Stimulated activated CD8-positive, alpha-beta memory T cell treated with anti-CD3 and anti-CD28 coated beads, Interleukin-7, amount 100 ng/mL, for 4 hours (primary cell): Measurements from ENCODE around the gene MIEF1.

ENCODE experiments used
- DNase-seq, 2 donors: peaks; one replicate each; pipeline ENCODE4 v3.0.0-alpha.2; 2020; ENCODE audit warnings: low read depth in 2 of 2

The MIEF1 gene

DNA sequence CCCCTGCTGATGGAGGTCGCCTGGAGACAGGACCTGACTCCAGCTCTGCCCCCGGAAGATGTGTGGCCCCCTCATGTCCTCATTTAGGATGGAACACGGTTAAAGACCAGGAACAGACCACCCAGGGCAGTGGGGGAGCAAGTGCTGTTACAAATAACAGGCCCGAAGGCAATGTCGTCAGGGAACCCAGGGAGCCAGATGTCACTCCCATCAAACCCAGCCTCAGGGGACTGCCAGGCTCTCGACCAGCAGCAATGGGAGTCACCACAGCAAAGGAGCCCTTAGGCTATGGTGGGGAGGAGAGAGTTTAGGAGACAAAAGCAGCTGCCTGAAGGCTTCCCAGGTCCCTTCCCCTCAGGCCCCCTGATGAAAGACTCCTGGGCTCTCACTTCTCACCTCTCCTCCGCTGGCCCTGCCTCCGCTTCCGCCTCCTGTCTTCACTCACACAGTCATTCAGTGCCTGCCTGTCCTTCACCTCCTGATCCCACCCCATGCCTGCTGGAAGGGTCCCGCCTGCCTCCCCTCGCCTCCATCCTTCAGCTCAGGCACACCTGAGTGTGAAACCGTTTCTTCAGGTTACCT is 26.1 kb downstream of the MIEF1 start:
- DNase-seq = no peak

DNA sequence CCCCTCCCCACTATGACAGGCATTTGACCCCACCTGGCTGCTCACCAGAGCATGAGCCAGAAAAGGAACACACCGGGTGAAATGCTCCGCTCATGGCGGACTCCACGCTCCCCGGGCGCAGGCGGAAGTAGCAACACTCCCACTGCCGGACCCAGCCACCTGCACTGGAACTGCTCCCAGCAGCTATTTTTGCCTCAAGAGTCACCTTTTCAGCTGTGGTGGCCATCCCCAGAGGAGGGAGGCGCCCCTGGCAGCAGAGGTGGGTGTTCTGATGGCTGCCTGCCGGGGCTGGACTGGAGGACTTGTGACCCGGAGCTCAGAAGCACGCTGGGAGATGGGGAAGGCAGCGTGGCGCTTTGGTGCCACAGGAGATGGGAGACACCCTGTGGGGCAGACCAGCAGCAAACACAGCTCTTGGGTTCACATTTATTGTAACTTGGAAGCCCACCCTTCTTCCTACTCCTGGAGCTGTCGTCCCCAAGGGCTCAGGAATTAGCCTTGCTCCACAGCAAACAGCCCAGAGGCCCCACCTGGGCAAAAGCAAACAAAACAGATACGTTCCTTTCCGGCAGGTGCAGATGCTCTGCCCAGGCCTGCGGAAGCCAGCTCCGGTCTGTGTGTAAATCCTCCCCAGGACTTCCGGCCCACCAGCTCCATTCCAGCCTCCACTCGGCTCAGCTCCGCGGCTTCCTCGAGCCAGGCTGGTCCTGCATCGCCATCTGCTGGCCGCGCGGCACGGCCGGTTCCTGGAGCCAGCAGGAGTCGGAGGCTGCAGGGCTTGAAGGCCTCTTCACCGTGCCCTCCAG is 26.8 kb downstream of the MIEF1 start:
- DNase-seq = peak; percentile 81

DNA sequence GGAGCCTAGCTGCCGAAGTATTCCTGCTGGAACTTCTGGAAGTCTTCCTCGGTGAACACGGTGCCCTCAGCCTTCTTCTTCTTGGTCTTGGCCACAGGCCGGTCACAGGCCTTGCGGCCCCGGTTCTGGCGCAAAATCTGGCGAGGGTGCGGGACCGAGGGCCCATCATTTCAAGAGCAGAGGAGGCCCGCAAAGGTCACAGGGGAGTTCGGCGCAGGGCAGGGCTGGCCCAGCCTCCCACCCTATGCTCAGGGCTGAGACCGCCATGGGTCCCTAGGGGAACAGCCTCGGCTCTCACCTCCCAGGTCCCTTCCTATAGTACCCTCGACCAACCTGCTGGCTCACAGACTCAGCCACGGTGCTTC is 27.4 kb downstream of the MIEF1 start:
- DNase-seq = no peak

DNA sequence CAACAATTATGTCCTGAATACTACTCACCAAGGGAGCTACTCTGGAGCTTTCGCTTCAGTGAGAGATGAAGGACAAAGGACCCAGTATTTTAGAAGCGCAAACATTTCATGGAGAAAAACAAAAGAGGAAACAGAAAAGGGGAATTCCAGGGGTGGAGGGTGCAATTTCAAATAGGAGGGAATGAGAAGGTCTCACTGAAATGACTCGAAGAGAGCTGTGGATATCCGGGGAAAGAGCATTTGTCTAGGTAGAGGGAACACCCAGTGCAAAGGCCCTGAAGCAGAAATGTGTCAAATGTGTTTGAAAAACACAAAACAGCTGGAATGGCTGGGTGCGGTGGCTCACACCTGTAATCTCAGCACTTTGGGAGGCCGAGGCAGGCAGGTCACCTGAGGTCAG is 28.0 kb downstream of the MIEF1 start:
- no peak for DNase-seq

DNA sequence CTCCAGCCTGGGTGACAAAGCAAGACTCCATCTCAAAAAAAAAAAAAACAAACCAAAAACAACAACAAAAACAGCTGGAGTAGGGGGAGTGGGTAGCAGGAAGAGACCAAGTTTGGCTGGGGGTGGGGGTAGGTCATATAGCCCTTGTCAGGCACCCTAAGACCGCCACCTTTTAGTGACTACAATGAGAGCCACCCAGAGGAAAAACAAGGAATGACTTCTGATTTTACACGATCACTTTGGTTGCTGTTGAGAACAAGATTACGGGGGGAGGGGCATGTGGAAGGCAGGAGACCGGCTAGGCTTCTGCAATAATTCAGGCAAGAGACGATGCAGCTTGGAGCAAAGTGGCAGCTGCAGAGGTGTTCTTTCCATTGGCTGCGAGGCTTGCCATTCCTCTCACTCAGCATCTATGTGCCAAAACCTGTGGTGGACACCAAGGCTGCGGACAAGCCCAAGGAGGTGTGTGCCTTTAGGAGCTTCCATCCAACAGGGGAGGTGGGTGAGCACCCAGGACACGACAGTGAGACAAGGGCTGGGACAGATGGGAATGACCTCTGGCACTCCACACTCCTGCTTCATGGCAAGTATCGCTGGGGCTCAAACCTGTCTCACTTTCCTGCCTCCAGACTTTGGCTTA is 28.7 kb downstream of the MIEF1 start:
- DNase-seq = no peak

DNA sequence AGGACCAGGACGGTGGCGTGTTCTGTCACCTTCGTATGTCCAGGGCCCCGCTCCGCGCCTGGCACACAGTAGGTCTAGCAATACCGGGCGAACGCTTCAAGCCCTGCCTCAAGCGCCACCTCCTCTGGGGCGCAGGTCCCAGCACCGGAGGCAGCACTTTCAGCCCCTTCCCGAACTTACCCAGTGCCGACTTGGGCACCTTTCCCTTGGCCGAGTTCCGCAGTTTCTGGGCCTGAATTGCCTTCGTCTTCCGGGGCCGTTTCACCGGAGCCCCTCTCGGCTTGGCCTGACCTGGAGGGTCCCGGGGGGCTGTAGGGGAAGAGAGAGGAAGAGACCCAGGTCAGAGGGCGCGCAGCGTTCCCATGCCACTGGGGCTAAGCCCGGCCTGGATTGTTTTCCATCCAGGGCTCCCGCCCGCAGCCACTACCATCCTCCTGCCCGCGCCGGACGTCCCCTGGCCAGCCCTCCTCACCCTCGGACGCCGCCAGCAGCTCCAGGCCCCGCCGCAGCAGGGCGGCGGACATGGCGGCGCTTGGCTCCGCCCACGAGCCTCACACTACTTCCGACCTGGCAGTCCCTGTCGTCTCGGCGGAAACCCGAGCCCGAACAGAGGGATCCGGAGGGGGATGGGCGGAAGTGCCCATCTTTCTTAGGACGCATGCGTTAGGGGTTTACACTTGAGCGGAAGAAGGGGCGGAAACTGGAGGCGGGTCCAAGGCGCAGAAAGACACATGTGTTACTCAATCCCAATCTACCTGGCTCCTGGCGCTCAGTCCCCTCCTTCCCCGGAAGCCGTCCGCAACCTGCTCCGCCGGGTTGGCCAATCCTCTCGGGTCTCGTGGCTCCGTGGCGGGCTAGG is 30.4 kb downstream of the MIEF1 start, which contains the start of gene RPS19BP1:
Gene RPS19BP1 (minus strand): TSS at position 534 of the 859 bp plus-strand sequence. CDS start 10 bp downstream, at position 524.
- peak; percentile 99 for DNase-seq

DNA sequence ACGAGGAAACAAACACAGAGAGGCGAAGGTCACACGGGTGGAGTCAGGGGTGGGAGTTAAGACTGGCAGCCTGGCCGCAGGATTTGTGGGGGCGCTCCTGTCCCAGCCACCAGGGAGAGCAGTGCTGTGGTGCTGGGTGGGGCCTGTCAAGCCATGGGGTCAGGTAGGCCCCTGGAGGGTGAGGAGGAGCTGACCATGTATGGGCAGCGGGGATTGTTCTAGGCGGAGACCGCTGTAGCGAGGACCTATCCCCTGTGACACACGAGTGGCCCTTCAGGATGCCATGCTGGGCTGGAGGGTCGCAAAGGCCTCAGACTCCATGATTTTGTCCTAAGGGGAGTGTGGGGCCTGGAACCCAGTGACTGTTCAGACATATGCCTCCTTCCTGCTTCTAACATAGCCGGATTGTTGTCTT is 32.0 kb downstream of the MIEF1 start:
- no peak for DNase-seq

DNA sequence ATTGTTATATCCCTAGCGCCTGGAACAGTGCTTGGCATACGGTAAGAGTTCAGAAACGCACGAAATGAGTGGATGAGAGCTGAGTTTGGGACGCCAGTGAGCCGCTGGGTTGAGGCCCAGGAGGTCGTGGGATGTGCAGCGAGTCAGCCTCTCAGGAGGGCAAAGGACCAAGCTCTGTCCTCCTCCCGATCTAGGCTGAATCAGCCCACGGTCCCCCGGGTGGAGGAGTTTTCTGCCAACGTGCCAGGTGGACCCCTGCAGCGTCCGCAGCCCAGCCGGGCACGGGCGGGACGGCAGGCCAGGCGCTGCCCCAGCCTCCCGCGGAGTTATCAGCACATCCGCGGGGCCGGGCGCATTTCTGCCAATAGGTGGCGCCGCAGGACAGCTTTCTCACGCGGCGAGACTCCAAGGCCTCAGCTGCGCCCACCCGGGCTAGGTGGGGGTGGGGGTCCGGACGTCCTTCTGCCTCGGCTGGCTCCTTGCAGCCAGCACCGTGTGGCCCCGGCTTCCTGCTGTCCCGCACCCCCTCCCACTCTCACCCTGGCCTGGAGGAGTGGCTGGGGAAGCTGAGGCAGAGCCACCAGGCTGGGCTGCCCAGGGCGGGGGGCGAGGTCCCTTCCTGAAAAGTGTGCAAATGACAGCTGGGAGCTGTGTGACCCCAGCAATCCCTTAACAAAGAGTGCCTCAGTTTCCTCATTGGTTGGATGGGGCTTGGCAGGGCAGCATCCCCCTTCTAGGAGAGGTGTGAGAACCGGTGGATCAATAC is 32.7 kb downstream of the MIEF1 start:
- peak; percentile 52 to 60 for DNase-seq

DNA sequence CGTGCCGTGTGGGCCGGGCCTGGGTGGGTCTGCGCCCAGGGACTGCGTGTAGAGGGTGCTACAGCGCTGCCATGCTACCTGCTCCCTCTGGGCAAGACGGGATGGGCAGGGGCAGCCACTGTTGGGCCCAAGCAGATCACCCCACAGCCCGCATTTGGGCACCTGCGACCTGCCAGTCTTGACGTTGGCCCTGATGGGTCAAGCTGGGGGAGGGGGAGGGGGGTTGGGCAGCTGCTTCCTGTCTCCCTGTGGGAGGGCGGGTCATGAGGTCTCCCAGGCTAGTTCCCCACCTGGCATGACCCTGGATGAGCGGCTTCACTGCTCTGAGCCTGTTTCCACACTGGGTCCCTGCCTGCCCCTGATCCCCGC is 33.3 kb downstream of the MIEF1 start:
- DNase-seq = no peak

DNA sequence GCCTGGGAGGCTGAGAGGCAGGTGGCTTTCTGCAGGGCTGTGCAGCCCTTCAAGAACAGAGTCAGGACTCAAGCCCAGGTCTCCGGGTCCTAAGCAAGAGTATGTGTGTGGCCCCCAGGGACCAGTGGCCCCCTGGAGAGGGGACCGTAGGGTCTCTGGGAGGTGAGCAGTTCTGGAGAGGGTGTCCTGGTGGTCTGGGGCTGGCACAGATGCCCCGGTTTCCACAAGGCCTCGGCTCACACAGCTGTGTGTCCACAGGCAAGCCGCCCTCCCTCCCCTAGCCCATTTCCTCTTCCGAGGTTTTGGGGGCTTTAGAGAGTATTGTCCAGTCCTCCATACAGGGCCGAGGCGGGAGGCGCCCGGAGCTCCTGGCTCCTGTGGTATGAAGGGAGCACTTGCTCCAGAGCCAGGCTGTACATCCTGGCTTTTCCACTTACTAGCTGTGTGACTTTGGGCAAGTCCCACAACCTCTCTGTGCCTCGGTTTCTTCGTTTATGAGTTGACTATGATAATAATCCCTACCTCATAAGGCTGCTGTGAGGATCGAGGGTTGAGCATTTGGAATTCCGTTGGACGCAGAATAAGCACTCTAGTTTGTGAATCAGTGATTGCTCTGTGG is 33.9 kb downstream of the MIEF1 start:
- DNase-seq = no peak

DNA sequence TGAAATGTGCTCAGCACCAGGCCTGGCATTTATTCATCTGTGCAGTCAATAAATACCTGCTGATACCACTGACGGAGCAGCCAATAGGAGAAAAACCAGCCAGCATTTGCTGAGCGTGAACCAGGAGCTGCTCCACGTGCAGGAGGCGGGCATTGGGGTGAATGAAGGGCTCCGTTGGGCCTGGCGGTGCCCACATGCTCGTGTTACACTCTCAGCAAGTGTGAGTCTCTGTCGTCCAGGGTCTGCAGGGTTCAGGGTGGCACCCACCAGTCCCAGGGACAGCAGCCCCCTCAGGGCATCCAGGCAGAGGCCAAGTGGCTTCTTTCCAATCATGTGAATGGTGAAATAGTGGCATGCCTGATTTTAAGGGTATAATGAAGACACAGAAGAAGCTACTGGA is 34.6 kb downstream of the MIEF1 start:
- DNase-seq = no peak

DNA sequence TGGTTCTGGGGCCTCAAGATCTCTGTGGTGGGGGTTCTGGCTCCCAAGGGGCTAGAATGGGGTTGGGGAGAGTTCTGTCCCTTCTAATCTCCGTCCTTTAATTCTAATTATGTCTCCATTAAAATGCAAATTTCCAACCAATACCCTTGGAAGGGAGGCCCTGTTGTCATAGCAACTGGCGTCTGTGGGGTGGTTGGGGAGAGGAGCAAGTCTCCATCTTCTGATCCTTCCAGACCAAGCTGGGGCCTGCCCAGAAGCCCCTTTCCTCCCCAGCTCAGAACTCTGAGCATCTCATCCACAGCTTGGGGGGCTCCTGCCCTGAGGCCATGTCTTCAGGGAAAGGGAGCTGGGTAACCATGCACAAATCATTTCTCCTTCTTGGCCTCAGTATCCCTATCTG is 35.9 kb downstream of the MIEF1 start:
- no peak for DNase-seq

DNA sequence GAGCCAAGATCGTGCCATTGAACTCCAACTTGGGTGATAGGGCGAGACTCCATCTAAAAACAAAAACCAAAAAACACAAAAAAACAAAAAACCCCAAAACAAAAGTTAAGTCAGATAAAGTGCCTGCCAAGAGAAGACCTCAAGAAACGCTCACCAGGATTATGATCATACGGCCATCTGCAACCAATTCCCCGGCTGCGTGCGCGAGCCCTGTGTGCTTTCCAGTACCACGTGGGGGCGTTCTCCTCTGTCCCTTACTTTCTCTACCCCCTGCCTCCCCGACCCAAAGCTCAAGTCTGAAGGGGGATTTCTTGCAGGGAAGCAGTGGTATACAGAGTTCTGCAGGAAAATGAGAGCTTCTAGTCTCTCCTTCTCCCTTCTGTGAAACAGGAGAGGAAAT is 41.0 kb downstream of the MIEF1 start:
- no peak for DNase-seq

DNA sequence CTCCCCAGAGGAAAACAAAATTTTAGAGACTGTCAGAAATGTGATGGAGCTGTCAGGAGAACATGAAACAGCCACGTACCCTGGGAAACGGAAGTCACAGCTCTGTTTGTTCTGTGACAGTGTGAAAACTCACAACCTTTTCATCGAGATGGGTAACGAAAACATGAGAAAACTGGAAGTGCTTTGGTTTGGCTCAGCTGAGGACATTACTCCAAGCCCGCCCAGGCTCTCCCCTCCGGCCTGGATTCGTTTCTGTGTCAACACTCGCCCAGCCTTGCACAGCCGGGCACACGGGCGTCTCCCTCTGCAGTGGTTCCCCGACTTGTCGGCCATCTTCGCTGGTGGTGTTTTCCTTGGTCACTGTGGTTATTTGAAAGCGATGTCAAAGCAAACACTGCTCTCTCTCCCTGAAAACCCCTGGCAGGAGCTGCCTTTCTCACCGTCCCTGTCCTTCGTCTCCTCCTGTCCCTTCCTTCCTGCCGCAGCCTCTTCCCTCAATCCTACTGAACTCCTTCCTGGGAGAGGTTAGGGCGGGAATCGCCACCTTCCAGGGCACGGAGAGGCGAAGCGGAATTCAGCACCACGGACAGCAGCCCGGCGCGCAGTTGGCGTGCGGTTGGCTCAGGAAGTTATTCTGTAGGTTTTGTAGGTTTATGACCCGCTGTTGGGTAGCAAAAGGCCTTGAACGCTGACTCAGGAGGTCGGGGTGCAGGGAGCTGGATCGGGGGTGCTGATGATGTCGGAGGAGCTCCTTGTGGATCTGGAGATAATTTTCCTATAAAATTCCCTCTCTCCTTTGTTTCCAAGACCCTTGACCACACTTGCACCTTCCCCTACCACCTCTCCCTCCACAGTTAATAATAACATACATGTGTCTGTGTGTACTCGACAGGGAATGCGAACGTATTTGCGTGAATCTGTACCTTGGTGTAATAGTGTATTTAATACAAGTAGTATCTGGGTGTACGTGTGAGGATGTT is 43.6 kb downstream of the MIEF1 start:
- peak in 1 of 2 donors; percentile 50 for DNase-seq

DNA sequence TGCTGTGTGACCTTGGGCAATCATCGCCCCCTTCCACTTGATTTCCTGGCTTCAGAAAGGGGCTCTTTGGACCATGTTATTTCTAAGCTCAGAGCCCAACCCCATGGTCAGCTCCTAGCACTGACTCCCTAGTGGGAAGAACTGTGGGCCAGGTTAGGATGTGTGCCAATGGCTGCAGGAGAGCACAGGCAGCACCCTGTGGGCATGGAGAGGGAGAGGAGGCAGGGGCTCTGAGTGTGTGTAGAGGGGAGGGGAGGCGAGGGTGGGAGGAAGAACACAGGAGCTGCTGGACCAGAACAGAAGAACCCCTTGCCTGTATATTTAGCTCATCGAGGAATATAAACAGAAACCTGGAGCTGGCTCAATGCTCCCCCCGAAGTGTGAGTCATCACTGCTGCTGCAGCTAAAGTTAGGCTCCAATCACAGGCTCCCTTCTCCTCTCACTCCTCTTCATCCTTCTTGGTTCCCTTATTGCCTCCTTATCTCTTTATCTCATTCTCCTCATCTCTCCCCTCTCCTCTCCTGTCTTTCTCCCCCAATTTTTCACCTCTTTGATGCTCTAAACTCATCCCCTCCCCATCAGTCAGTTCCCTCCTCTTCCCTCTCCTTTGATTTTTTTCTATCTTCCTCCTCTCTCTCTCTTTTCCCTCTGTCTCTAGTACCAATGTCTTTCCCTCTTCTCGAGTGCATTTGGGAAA is 44.9 kb downstream of the MIEF1 start:
- DNase-seq = no peak

DNA sequence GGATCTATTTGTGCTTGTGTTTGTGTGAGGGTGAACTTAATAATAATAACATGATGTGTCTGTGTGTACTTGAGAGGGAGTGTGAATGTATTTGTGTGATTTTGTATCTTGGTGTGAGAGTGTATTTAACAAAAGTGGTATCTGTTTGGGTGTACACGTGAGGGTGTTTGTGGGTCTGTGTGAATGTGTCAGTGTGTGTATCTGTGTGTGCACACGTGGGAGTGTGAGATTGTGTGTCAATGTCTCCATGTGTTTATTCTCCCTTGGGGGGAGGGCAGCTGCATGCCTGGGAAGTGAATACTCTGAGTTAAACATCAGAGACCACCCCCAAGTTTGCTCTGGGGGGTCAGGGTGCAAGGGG is 45.5 kb downstream of the MIEF1 start:
- no peak for DNase-seq

DNA sequence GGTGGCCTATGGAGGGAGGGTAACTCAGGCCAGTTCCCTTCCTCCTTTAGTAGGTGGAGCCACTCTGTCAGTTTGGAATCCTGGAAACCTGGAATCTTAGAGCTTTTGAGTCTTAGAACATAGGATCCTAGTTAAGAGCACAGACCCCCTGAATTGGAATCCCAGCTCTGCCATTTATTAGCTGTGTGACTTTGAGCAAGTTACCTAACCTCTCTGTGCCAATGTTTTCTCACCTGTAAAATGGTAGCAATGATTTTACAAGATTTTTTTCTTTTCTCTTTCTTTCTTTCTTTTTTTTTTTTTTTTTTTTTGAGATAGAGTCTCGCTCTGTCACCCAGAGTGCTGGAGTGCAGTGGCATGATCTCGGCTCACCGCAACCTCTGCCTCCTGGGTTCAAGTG is 51.3 kb downstream of the MIEF1 start:
- DNase-seq = no peak

DNA sequence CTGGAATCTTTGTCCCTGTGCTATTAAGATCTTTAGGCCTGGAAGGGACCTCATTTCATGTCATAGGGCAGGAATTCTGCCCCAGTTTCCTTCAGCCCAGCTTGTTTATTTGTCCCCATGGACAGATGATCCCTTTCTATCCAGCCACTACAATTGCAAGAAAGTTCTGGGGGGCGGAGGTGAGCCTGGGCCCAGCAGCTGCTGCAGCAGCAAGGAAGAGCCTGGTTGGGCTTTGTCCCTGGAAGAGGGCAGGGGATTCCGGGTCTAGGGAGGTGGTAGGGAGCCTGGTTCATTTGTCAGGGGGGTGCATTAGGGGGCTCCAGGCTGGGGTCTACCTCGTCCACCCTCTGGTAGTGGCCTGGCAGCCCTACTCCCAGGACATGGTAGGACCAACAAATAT is 52.1 kb downstream of the MIEF1 start:
- DNase-seq = no peak
